ENCODE measurements around the gene CRIP1. TPM values are rescaled to one million over a fixed set of nuclear protein-coding genes. Genes with fewer than 3 reads are reported as not detected.
A peak's percentile ranks its signal among the peaks of the same experiment; 100 is the strongest.

Gene CRIP1, protein sequence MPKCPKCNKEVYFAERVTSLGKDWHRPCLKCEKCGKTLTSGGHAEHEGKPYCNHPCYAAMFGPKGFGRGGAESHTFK
- 8.8 TPM for polyA plus RNA-seq (2013, experiment 1 of 2)
- 8.3 TPM for polyA plus RNA-seq (2013, experiment 2 of 2)

- Histone ChIP-seq H3K4ac (ENCODE audit: low read depth, low read length) (no peak within 1 kb of the TSS), H3K4me2 (ENCODE audit: low read length) (peak within 1 kb of the TSS; percentile 54), H2AK5ac (ENCODE audit: low read length) (no peak within 1 kb of the TSS), H2BK5ac (ENCODE audit: low read length) (no peak within 1 kb of the TSS), H3K56ac (ENCODE audit: low read length) (peak within 1 kb of the TSS; percentile 81), H4K8ac (ENCODE audit: low read depth, low read length) (no peak within 1 kb of the TSS), H3K18ac (ENCODE audit: low read length) (peak within 1 kb of the TSS; percentile 13), H2BK15ac (replicated peaks; ENCODE audit: low read depth) (no peak within 1 kb of the TSS), H3K79me1 (ENCODE audit: low read length) (no peaks in the 10 kb centered on the region), H3K79me2 (ENCODE audit: control insufficient read depth, insufficient read depth, low read length) (no peaks in the 10 kb centered on the region), H3K36me3 (ENCODE audit: control insufficient read depth, insufficient read depth, low read length) (no peaks in the 10 kb centered on the region), H4K5ac (ENCODE audit: low read length) (no peak within 1 kb of the TSS), H3K23ac (ENCODE audit: low read length) (no peak within 1 kb of the TSS), H3K27ac (ENCODE audit: low read depth, low read length) (no peak within 1 kb of the TSS), H3K27me3 (ENCODE audit: insufficient read depth, low read length, poor library complexity) (peaks cover 8% of the 10 kb centered on the region), H2BK120ac (ENCODE audit: low read depth, low read length) (no peak within 1 kb of the TSS), H3K9ac (ENCODE audit: low read length) (peak within 1 kb of the TSS; percentile 70), H3K4me3 (ENCODE audit: low read length) (peak within 1 kb of the TSS; percentile 17), H3K4me1 (ENCODE audit: control insufficient read depth, low read depth, low read length) (peaks cover under 1% of the 10 kb centered on the region)
- no peak for DNase-seq
- WGBS (ENCODE audit: extremely low coverage, insufficient coverage, low lambda C conversion rate): no CpG with 5 or more reads among the region's 56 CpGs
These were observed at the start of gene CRIP1 for GRCh38 chr14:105486163-105486973. Gene CRIP1, plus strand, starts transcription at chr14:105486886. Its CDS starts 374 bp downstream, at chr14:105487260.

GRCh38 chr14:105436891-105437722 is 49.6 kb upstream of the CRIP1 start:
- Histone ChIP-seq H3K4me2 (ENCODE audit: low read length) (no peak overlapping the region), H4K8ac (ENCODE audit: low read depth, low read length) (no peak overlapping the region), H4K5ac (ENCODE audit: low read length) (no peak overlapping the region), H3K56ac (ENCODE audit: low read length) (no peak overlapping the region), H2BK15ac (replicated peaks; ENCODE audit: low read depth) (no peak overlapping the region), H3K18ac (ENCODE audit: low read length) (no peak overlapping the region), H3K79me2 (ENCODE audit: control insufficient read depth, insufficient read depth, low read length) (peaks cover 53% of the 10 kb centered on the region), H3K23ac (ENCODE audit: low read length) (no peak overlapping the region), H2AK5ac (ENCODE audit: low read length) (no peak overlapping the region), H3K4me3 (ENCODE audit: low read length) (no peak overlapping the region), H2BK120ac (ENCODE audit: low read depth, low read length) (no peak overlapping the region), H3K4ac (ENCODE audit: low read depth, low read length) (no peak overlapping the region), H3K36me3 (ENCODE audit: control insufficient read depth, insufficient read depth, low read length) (no peaks in the 10 kb centered on the region), H3K4me1 (ENCODE audit: control insufficient read depth, low read depth, low read length) (no peaks in the 10 kb centered on the region), H3K79me1 (ENCODE audit: low read length) (peaks cover 48% of the 10 kb centered on the region), H3K9ac (ENCODE audit: low read length) (no peak overlapping the region), H3K27ac (ENCODE audit: low read depth, low read length) (no peak overlapping the region), H3K27me3 (ENCODE audit: insufficient read depth, low read length, poor library complexity) (no peaks in the 10 kb centered on the region), H2BK5ac (ENCODE audit: low read length) (no peak overlapping the region)
- WGBS (ENCODE audit: extremely low coverage, insufficient coverage, low lambda C conversion rate): no CpG with 5 or more reads among the region's 31 CpGs
- DNase-seq: no peak

GRCh38 chr14:105437723-105438500 is 48.8 kb upstream of the CRIP1 start:
- no peak overlapping the region for H4K5ac ChIP-seq (ENCODE audit: low read length)
- no peak overlapping the region for H2BK15ac ChIP-seq (replicated peaks; ENCODE audit: low read depth)
- no peak overlapping the region for H3K18ac ChIP-seq (ENCODE audit: low read length)
- no peak for DNase-seq
- H2AK5ac ChIP-seq (ENCODE audit: low read length): no peak overlapping the region
- H3K4me3 ChIP-seq (ENCODE audit: low read length): no peak overlapping the region
- no peak overlapping the region for H3K4ac ChIP-seq (ENCODE audit: low read depth, low read length)
- no CpG with 5 or more reads among the region's 18 CpGs for WGBS (ENCODE audit: extremely low coverage, insufficient coverage, low lambda C conversion rate)
- no peak overlapping the region for H3K23ac ChIP-seq (ENCODE audit: low read length)
- H3K27me3 ChIP-seq (ENCODE audit: insufficient read depth, low read length, poor library complexity): no peaks in the 10 kb centered on the region
- no peak overlapping the region for H3K9ac ChIP-seq (ENCODE audit: low read length)
- H3K56ac ChIP-seq (ENCODE audit: low read length): no peak overlapping the region
- H3K4me2 ChIP-seq (ENCODE audit: low read length): no peak overlapping the region
- no peaks in the 10 kb centered on the region for H3K36me3 ChIP-seq (ENCODE audit: control insufficient read depth, insufficient read depth, low read length)
- H4K8ac ChIP-seq (ENCODE audit: low read depth, low read length): no peak overlapping the region
- H3K79me1 ChIP-seq (ENCODE audit: low read length): peaks cover 43% of the 10 kb centered on the region
- H3K4me1 ChIP-seq (ENCODE audit: control insufficient read depth, low read depth, low read length): no peaks in the 10 kb centered on the region
- H2BK5ac ChIP-seq (ENCODE audit: low read length): no peak overlapping the region
- no peak overlapping the region for H3K27ac ChIP-seq (ENCODE audit: low read depth, low read length)
- H2BK120ac ChIP-seq (ENCODE audit: low read depth, low read length): no peak overlapping the region
- peaks cover 47% of the 10 kb centered on the region for H3K79me2 ChIP-seq (ENCODE audit: control insufficient read depth, insufficient read depth, low read length)

DNA sequence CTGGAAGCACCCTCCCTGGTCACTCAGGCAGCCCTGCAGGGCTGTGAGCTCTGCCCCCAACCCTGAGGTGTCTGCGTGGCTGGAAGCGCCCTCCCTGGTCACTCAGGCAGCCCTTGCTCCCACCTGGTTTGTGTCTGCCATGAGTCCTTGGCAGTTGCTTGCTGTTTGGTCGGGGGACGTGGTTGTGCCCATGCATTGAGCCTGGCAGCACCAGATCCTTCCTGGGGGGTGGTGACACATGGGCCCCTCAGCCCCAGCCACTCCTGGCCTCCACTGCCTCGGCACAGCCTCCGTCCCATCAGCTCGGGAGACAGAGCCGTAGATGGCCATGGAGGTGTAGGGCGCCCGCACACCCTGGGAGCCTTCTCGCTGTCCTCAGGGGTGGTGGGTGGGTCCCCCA is 47.5 kb upstream of the CRIP1 start:
- Histone ChIP-seq H2AK5ac (ENCODE audit: low read length) (no peak overlapping the region), H3K79me2 (ENCODE audit: control insufficient read depth, insufficient read depth, low read length) (peaks cover 37% of the 10 kb centered on the region), H3K4me1 (ENCODE audit: control insufficient read depth, low read depth, low read length) (no peaks in the 10 kb centered on the region), H3K27ac (ENCODE audit: low read depth, low read length) (no peak overlapping the region), H2BK5ac (ENCODE audit: low read length) (no peak overlapping the region), H3K23ac (ENCODE audit: low read length) (no peak overlapping the region), H4K8ac (ENCODE audit: low read depth, low read length) (no peak overlapping the region), H2BK120ac (ENCODE audit: low read depth, low read length) (no peak overlapping the region), H3K79me1 (ENCODE audit: low read length) (peaks cover 37% of the 10 kb centered on the region), H3K56ac (ENCODE audit: low read length) (no peak overlapping the region), H2BK15ac (replicated peaks; ENCODE audit: low read depth) (no peak overlapping the region), H4K5ac (ENCODE audit: low read length) (no peak overlapping the region), H3K27me3 (ENCODE audit: insufficient read depth, low read length, poor library complexity) (no peaks in the 10 kb centered on the region), H3K4me3 (ENCODE audit: low read length) (no peak overlapping the region), H3K18ac (ENCODE audit: low read length) (no peak overlapping the region), H3K36me3 (ENCODE audit: control insufficient read depth, insufficient read depth, low read length) (no peaks in the 10 kb centered on the region), H3K4ac (ENCODE audit: low read depth, low read length) (no peak overlapping the region), H3K9ac (ENCODE audit: low read length) (no peak overlapping the region), H3K4me2 (ENCODE audit: low read length) (no peak overlapping the region)
- no CpG with 5 or more reads among the region's 11 CpGs for WGBS (ENCODE audit: extremely low coverage, insufficient coverage, low lambda C conversion rate)
- no peak for DNase-seq

DNA sequence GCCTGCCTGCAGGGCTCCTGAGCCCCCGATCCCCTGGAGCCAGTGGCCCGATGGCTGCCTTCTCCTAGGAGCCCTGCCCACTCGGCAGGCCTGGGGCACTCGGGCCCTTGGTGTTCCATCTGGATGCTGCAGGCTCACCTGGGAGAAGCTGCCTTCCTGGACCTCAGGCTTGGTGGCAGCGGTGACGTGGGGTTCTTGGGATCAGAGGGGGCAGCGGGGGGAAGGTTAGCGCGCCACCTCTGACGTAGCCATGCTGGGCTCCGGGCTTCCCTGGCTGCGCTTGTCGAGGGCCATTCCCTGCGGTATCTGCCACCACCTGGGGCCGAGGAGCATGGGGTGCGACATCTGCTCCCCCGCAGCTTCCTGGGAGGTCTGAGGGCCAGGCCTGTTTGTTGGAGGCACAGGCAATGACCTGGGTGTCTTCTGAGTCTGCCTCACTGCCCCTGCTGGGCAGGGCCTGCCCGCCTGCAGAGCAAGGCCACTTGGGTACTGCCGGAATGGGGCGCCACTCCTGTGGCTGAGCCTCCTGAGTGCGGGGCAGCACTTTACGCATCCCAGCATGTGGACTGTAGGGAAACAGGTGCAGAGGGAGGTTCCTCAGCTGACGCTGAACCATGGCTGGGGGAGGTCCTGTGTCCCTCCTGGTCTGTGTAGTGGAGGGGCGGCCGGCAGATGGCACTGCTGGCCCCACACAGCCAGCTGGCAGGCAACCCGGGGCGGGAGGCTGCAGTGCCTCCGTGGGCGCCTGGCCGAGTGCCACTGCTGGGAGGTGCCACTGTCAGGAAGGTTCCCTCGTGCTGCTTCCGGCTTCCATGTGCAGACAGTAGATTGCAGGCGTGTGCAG is 46.8 kb upstream of the CRIP1 start:
- Histone ChIP-seq H3K56ac (ENCODE audit: low read length) (no peak overlapping the region), H3K27ac (ENCODE audit: low read depth, low read length) (no peak overlapping the region), H3K4me1 (ENCODE audit: control insufficient read depth, low read depth, low read length) (no peaks in the 10 kb centered on the region), H2AK5ac (ENCODE audit: low read length) (no peak overlapping the region), H3K4ac (ENCODE audit: low read depth, low read length) (no peak overlapping the region), H3K27me3 (ENCODE audit: insufficient read depth, low read length, poor library complexity) (no peaks in the 10 kb centered on the region), H3K36me3 (ENCODE audit: control insufficient read depth, insufficient read depth, low read length) (no peaks in the 10 kb centered on the region), H4K5ac (ENCODE audit: low read length) (no peak overlapping the region), H3K79me1 (ENCODE audit: low read length) (peaks cover 35% of the 10 kb centered on the region), H4K8ac (ENCODE audit: low read depth, low read length) (no peak overlapping the region), H3K18ac (ENCODE audit: low read length) (no peak overlapping the region), H3K23ac (ENCODE audit: low read length) (no peak overlapping the region), H2BK120ac (ENCODE audit: low read depth, low read length) (no peak overlapping the region), H3K9ac (ENCODE audit: low read length) (no peak overlapping the region), H2BK15ac (replicated peaks; ENCODE audit: low read depth) (no peak overlapping the region), H3K4me3 (ENCODE audit: low read length) (no peak overlapping the region), H3K4me2 (ENCODE audit: low read length) (no peak overlapping the region), H2BK5ac (ENCODE audit: low read length) (no peak overlapping the region), H3K79me2 (ENCODE audit: control insufficient read depth, insufficient read depth, low read length) (peaks cover 35% of the 10 kb centered on the region)
- no CpG with 5 or more reads among the region's 33 CpGs for WGBS (ENCODE audit: extremely low coverage, insufficient coverage, low lambda C conversion rate)
- DNase-seq: no peak
